ENCODE results near the gene PIGC. TPM values are rescaled to one million over a fixed set of nuclear protein-coding genes. Genes with fewer than 3 reads are reported as not detected.
A peak's percentile ranks its signal among the peaks of the same experiment; 100 is the strongest.

PIGC gene
- total RNA-seq, 2 donors from 2014 or later, result 24.0 to 24.3 TPM

GRCh38 chr1:172429331-172430127 is 14.3 kb downstream of the PIGC start:
- Mint-ChIP-seq H3K4me1 (peaks cover 20% of the 10 kb centered on the region), H3K27ac (no peak overlapping the region), H3K36me3 (ENCODE audit: low read depth) (peaks cover 2% of the 10 kb centered on the region), H3K4me3 (no peak overlapping the region), H3K9me3 (peaks cover 7% of the 10 kb centered on the region), H3K27me3 (ENCODE audit: insufficient read depth) (no peaks in the 10 kb centered on the region)
- Histone ChIP-seq H3K9me3 (ENCODE audit: control insufficient read depth, low read length) (no peaks in the 10 kb centered on the region), H3K27ac (ENCODE audit: low read depth, low read length) (no peak overlapping the region), H3K27me3 (ENCODE audit: control insufficient read depth, insufficient read depth, low read length, poor library complexity, severe bottlenecking) (no peaks in the 10 kb centered on the region), H3K4me3 (ENCODE audit: low read length) (no peak overlapping the region), H3K4me1 (ENCODE audit: control insufficient read depth, insufficient read depth, low read length) (no peaks in the 10 kb centered on the region), H3K9ac (ENCODE audit: extremely low read depth, low read length, poor library complexity, severe bottlenecking) (no peak overlapping the region), H3K36me3 (ENCODE audit: control insufficient read depth, insufficient read depth, low read length) (no peaks in the 10 kb centered on the region)
- DNase-seq, result peak; percentile 62
- TF ChIP-seq CTCF (conservative IDR thresholded peaks at IDR 0.05), result peak; percentile 83
- 94 to 100% methylated on average over 1 of the region's 1 CpG for WGBS, 2 experiments (ENCODE audit: insufficient coverage in 1 of 2, insufficient read length in 1 of 2)

GRCh38 chr1:172427191-172427590 is 16.7 kb downstream of the PIGC start:
- Mint-ChIP-seq H3K9me3 (peaks cover 1% of the 10 kb centered on the region), H3K4me1 (peaks cover 17% of the 10 kb centered on the region), H3K27ac (no peak overlapping the region), H3K4me3 (no peak overlapping the region), H3K36me3 (ENCODE audit: low read depth) (no peaks in the 10 kb centered on the region), H3K27me3 (ENCODE audit: insufficient read depth) (no peaks in the 10 kb centered on the region)
- no peaks in the 10 kb centered on the region for H3K9me3 ChIP-seq (ENCODE audit: control insufficient read depth, low read length)
- H3K27ac ChIP-seq (ENCODE audit: low read depth, low read length), result no peak overlapping the region
- TF ChIP-seq CTCF (conservative IDR thresholded peaks at IDR 0.05), result no peak
- H3K27me3 ChIP-seq (ENCODE audit: control insufficient read depth, insufficient read depth, low read length, poor library complexity, severe bottlenecking), result no peaks in the 10 kb centered on the region
- H3K4me1 ChIP-seq (ENCODE audit: control insufficient read depth, insufficient read depth, low read length), result no peaks in the 10 kb centered on the region
- no peaks in the 10 kb centered on the region for H3K36me3 ChIP-seq (ENCODE audit: control insufficient read depth, insufficient read depth, low read length)
- 91 to 97% methylated on average over 2 of the region's 2 CpGs for WGBS, 2 experiments (ENCODE audit: insufficient coverage in 1 of 2, insufficient read length in 1 of 2)
- DNase-seq, result no peak
- H3K9ac ChIP-seq (ENCODE audit: extremely low read depth, low read length, poor library complexity, severe bottlenecking), result no peak overlapping the region
- H3K4me3 ChIP-seq (ENCODE audit: low read length), result no peak overlapping the region

- Histone ChIP-seq H3K4me3 (ENCODE audit: low read length) (no peak overlapping the region), H3K36me3 (ENCODE audit: control insufficient read depth, insufficient read depth, low read length) (no peaks in the 10 kb centered on the region), H3K4me1 (ENCODE audit: control insufficient read depth, insufficient read depth, low read length) (no peaks in the 10 kb centered on the region), H3K27ac (ENCODE audit: low read depth, low read length) (no peak overlapping the region), H3K9me3 (ENCODE audit: control insufficient read depth, low read length) (no peaks in the 10 kb centered on the region), H3K27me3 (ENCODE audit: control insufficient read depth, insufficient read depth, low read length, poor library complexity, severe bottlenecking) (no peaks in the 10 kb centered on the region), H3K9ac (ENCODE audit: extremely low read depth, low read length, poor library complexity, severe bottlenecking) (no peak overlapping the region)
- no peaks in the 10 kb centered on the region for H3K9me3 Mint-ChIP-seq
- DNase-seq, result no peak
- H3K36me3 Mint-ChIP-seq (ENCODE audit: low read depth), result no peaks in the 10 kb centered on the region
- TF ChIP-seq CTCF (conservative IDR thresholded peaks at IDR 0.05), result no peak
- no peak overlapping the region for H3K4me3 Mint-ChIP-seq
- H3K4me1 Mint-ChIP-seq, result peaks cover 17% of the 10 kb centered on the region
- 89 to 100% methylated on average over 3 of the region's 3 CpGs for WGBS, 2 experiments (ENCODE audit: insufficient coverage in 1 of 2, insufficient read length in 1 of 2)
- H3K27me3 Mint-ChIP-seq (ENCODE audit: insufficient read depth), result no peaks in the 10 kb centered on the region
- H3K27ac Mint-ChIP-seq, result no peak overlapping the region
Observed at GRCh38 chr1:172425339-172425738, 18.5 kb downstream of the PIGC start.
